Naive B cell (primary cell): ENCODE results near the gene PRR27. TPM values are rescaled to one million over a fixed set of nuclear protein-coding genes. Genes with fewer than 3 reads are reported as not detected.
"Not testable (repeated sequence)": the region's sequence is repeated elsewhere in the genome, so short reads cannot be mapped to it uniquely, and the experiment has no call there.

Experiments
- ATAC-seq, 2 donors: fragments of 150-1000 bp; cut with Tn5 transposase; 2 replicates each; pipeline ENCODE4 v1.10.0; 2021; ENCODE audit warnings: low read depth in 2 of 2, mild to moderate bottlenecking in 2 of 2, moderate library complexity in 2 of 2
- DNase-seq: peaks from one replicate; pipeline ENCODE4 v3.0.0; 2022
- H3K27ac Mint-ChIP-seq, 6 donors: one replicate each; pipeline ENCODE4 v1.8.0; 2020 to 2022; ENCODE audit warnings: mild to moderate bottlenecking in 6 of 6, mixed read lengths in 6 of 6, moderate library complexity in 5 of 6, inconsistent platforms in 2 of 6
- H3K27me3 Mint-ChIP-seq, 3 donors: one replicate each; pipeline ENCODE4 v1.8.0; 2021 to 2022; ENCODE audit warnings: mixed read lengths in 3 of 3, mild to moderate bottlenecking in 1 of 3
- H3K36me3 Mint-ChIP-seq, 2 donors: one replicate each; pipeline ENCODE4 v1.8.0; 2020 to 2022; ENCODE audit warnings: mixed read lengths in 2 of 2, inconsistent platforms in 1 of 2, mild to moderate bottlenecking in 1 of 2
- H3K4me1 Mint-ChIP-seq, 3 donors: one replicate each; pipeline ENCODE4 v1.8.0; 2020 to 2022; ENCODE audit warnings: mixed read lengths in 3 of 3, inconsistent platforms in 1 of 3, mild to moderate bottlenecking in 1 of 3, moderate library complexity in 1 of 3
- H3K4me3 Mint-ChIP-seq, 8 donors: one replicate each; pipeline ENCODE4 v1.8.0; 2020 to 2022; ENCODE audit warnings: mild to moderate bottlenecking in 8 of 8, mixed read lengths in 8 of 8, moderate library complexity in 8 of 8, inconsistent platforms in 2 of 8
- H3K9me3 Mint-ChIP-seq, 7 donors: one replicate each; pipeline ENCODE4 v1.8.0; 2020 to 2022; ENCODE audit warnings: mixed read lengths in 7 of 7, mild to moderate bottlenecking in 5 of 7, inconsistent platforms in 2 of 7, moderate library complexity in 1 of 7
- polyA plus RNA-seq, 6 donors: library from polyadenylated mRNA; unstranded; fragments of 300-500 nt; fragmentation: Illumina TruSeq; gene quantifications; one replicate each; pipeline ENCODE4 v1.2.3, GENCODE V29; 2021; ENCODE audit warnings: low read depth in 6 of 6

Gene PRR27
- polyA plus RNA-seq, 6 donors from 2014 or later, result not detected

DNA sequence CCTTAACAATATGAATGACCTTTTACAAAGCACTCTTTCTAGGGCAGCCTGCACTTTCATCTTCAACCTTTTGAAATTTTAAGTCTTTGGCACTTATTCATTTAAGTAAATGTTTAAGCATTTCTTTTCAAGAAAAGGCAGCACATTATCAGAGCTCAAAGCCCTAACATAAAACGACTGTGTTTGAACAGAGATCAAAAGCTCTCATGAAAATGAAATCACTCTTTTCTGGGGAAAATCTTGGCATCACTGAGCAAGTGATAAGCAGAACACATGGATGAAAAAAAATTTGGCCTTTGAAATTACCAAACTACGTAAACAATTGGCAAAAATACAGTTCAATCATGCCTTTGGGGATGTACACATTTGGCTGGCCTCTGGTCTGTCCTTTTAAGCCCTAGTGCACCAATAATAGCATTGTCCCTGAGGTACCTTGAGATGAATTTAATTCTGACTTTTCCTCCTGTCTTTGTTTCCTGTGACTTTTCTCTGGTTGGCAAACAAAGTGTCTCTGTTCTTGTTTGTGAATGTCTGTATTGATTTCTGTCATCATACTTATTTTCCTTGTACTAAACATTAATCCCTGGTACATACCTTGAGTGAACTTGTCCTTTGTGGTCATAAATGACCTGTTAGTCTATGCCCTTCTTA is 28.6 kb downstream of the PRR27 start:
- no peaks in the 10 kb centered on the region for H3K4me1 Mint-ChIP-seq
- H3K9me3 Mint-ChIP-seq, result peaks cover 0 to 4% (median 0%) of the 10 kb centered on the region in 7 donors
- H3K27ac Mint-ChIP-seq, result no peak overlapping the region
- H3K4me3 Mint-ChIP-seq, result no peak overlapping the region
- no peak for ATAC-seq
- no peaks in the 10 kb centered on the region for H3K36me3 Mint-ChIP-seq
- DNase-seq, result no peak
- H3K27me3 Mint-ChIP-seq, result no peaks in the 10 kb centered on the region

DNA sequence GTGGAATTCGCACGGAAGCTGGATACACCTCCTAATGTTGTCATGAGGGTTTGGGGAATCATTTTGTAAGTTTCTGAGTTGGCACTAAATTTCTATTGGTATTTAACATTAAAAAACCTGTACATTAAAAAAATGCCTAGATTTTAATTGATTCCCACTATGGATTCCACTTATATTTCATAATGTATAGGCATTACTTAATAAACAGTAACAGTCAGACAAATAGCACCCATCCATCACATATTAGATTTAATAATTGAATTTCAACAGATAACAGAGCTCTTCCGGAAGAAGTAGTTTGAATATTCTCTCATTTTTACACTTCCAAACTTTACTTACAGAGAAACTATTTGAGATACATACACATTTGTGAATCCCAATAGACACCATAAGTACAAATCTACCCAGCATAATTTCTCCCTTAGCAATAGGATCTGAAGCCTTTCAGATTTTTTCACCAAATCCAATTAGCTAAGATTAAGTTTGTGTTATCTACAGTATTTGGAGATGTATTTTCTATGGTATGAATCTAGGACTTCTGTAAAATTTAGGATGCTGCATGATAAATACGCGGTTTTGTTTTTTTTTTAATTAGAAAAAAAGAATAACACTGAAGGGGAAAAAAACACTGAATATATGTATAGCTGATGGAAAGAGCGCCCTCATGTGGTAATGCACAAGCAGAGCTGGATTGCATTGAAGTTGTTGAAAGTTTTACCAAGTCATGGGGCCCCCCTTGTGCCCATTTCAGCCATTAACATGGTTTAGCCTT is 29.3 kb downstream of the PRR27 start:
- DNase-seq (no peak), ATAC-seq (no peak)
- Mint-ChIP-seq H3K9me3 (peaks cover 0 to 4% (median 0%) of the 10 kb centered on the region in 7 donors), H3K4me3 (no peak overlapping the region), H3K36me3 (no peaks in the 10 kb centered on the region), H3K4me1 (no peaks in the 10 kb centered on the region), H3K27ac (no peak overlapping the region), H3K27me3 (no peaks in the 10 kb centered on the region)

DNA sequence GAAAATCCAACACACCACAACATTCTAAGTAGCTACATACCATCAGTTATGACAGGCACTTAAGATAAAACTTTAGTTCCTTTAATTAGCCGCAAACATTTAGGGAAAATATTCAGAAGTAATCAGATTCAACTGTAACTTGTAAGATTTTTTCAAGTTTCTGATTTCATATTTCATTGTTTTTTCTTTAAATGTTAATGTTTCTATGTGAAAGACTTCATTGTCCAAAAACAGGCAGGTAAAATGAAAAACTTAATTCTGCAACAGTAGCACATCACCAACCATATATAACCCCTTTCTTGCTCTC is 29.9 kb downstream of the PRR27 start:
- Mint-ChIP-seq H3K4me1 (no peaks in the 10 kb centered on the region), H3K9me3 (peaks cover 0 to 4% (median 0%) of the 10 kb centered on the region in 7 donors), H3K27me3 (no peaks in the 10 kb centered on the region), H3K4me3 (no peak overlapping the region), H3K36me3 (no peaks in the 10 kb centered on the region), H3K27ac (no peak overlapping the region)
- ATAC-seq (no peak), DNase-seq (no peak)

GRCh38 chr4:70187216-70187615 is 33.2 kb downstream of the PRR27 start:
- Mint-ChIP-seq H3K4me3 (no peak overlapping the region), H3K36me3 (no peaks in the 10 kb centered on the region), H3K27ac (no peak overlapping the region), H3K27me3 (no peaks in the 10 kb centered on the region), H3K9me3 (peaks cover 0 to 2% (median 0%) of the 10 kb centered on the region in 7 donors), H3K4me1 (no peaks in the 10 kb centered on the region)
- ATAC-seq (no peak), DNase-seq (no peak)

DNA sequence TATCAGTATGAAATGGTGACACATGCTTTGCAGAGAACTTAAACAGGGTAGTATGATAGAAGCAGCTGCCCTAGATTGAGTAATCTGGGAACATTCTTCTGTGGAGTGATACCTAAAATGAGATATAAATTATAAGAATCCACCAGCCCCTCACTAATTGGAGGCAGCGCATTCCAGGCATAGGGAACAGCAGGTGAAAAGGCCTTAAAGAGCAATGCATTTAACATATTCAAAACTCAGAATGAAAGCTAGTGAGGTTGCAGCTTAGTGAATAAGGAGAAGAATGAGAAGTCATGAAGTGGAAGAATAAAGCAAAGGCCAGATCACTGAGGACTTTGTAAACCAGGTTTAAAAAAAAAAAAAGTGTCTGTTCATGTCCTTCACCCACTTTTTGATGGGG is 36.5 kb downstream of the PRR27 start:
- no peaks in the 10 kb centered on the region for H3K4me1 Mint-ChIP-seq
- no peak for ATAC-seq

GRCh38 chr4:70191647-70192046 is 37.6 kb downstream of the PRR27 start:
- H3K4me1 Mint-ChIP-seq, result no peaks in the 10 kb centered on the region
- H3K27ac Mint-ChIP-seq, result no peak overlapping the region
- no peak for DNase-seq
- no peak overlapping the region for H3K4me3 Mint-ChIP-seq
- H3K9me3 Mint-ChIP-seq, result peaks cover 0 to 2% (median 0%) of the 10 kb centered on the region in 7 donors
- no peaks in the 10 kb centered on the region for H3K36me3 Mint-ChIP-seq
- no peaks in the 10 kb centered on the region for H3K27me3 Mint-ChIP-seq
- ATAC-seq, result no peak

More for the DNA sequence above, 36.5 kb downstream of the PRR27 start:
- H3K36me3 Mint-ChIP-seq, result no peaks in the 10 kb centered on the region
- no peak overlapping the region for H3K4me3 Mint-ChIP-seq
- H3K27me3 Mint-ChIP-seq, result no peaks in the 10 kb centered on the region
- DNase-seq, result no peak
- no peak overlapping the region for H3K27ac Mint-ChIP-seq
- peaks cover 0 to 2% (median 0%) of the 10 kb centered on the region in 7 donors for H3K9me3 Mint-ChIP-seq

GRCh38 chr4:70192895-70193294 is 38.9 kb downstream of the PRR27 start:
- H3K4me3 Mint-ChIP-seq, result peak overlapping the region in 1 of 8 donors; percentile 3
- DNase-seq (no peak), ATAC-seq (no peak)
- no peaks in the 10 kb centered on the region for H3K27me3 Mint-ChIP-seq
- no peaks in the 10 kb centered on the region for H3K36me3 Mint-ChIP-seq
- H3K27ac Mint-ChIP-seq, result no peak overlapping the region
- H3K4me1 Mint-ChIP-seq, result no peaks in the 10 kb centered on the region
- peaks cover 0 to 2% (median 0%) of the 10 kb centered on the region in 7 donors for H3K9me3 Mint-ChIP-seq

DNA sequence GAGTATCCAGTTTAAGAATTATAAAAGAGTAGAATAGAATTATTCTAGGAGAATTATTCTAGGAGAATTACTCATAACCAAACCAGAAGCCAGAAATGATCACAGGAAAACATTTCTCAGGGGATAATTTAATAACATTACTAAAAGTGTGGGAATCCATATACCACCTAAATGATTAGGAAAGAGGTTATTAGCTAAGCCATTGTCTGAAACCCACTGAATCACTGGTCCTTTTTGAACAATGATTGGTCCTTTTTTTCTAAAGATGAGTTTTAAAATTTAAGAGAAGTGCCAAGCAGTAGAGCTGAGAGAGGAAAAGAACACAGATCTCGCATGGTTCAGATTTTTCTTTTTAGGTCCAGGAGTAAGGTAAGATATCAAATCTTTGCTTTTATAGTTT is 41.4 kb downstream of the PRR27 start, which contains the start of gene ODAM:
Gene ODAM, plus strand, starts transcription at position 301 of the 400 bp plus-strand sequence. CDS start 819 bp downstream, outside the sequence.
- ATAC-seq, result no peak
- H3K4me3 Mint-ChIP-seq, result no peak within 1 kb of the TSS
- H3K27ac Mint-ChIP-seq, result no peak within 1 kb of the TSS
- H3K4me1 Mint-ChIP-seq, result no peaks in the 10 kb centered on the region
- no peak for DNase-seq
- no peaks in the 10 kb centered on the region for H3K27me3 Mint-ChIP-seq
- H3K36me3 Mint-ChIP-seq, result no peaks in the 10 kb centered on the region
- H3K9me3 Mint-ChIP-seq, result peaks cover 0 to 1% (median 0%) of the 10 kb centered on the region in 7 donors

DNA sequence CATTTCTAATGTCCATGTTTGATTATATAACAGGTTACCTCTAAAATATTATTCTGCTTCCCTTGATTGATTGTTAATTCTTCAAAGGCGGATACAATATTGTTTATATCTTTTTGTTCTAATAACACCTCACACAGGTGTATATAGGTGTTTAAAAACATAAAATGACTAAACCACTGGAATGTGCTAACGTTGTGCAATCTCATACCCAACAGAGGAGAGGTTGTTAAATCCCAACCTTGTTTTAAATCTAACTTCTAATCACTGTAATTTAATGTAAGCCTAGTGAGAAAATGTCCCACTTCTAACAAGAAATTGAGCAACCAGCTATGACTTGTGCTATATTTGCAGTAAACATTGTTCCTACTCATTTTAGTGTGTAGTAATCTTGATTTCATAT is 42.8 kb downstream of the PRR27 start:
- peaks cover 0 to 1% (median 0%) of the 10 kb centered on the region in 7 donors for H3K9me3 Mint-ChIP-seq
- DNase-seq (no peak), ATAC-seq (no peak)
- H3K27ac Mint-ChIP-seq, result no peak overlapping the region
- no peaks in the 10 kb centered on the region for H3K4me1 Mint-ChIP-seq
- H3K27me3 Mint-ChIP-seq, result no peaks in the 10 kb centered on the region
- H3K36me3 Mint-ChIP-seq, result no peaks in the 10 kb centered on the region
- H3K4me3 Mint-ChIP-seq, result no peak overlapping the region

DNA sequence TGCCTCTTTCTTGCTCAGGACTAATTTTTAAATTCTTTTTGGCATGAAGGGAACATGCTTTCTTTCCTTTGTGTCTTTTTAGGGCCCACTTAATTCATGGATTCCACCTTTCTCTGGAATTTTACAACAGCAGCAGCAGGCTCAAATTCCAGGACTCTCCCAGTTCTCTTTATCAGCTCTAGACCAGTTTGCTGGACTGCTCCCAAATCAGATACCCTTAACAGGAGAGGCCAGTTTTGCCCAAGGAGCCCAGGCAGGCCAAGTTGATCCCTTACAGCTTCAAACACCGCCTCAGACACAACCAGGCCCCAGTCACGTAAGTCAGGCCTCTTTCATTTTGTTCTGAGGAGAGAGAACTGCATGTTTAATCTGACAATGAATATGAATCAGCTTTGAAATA is 43.8 kb downstream of the PRR27 start:
- ATAC-seq (no peak), DNase-seq (no peak)
- H3K27me3 Mint-ChIP-seq, result no peaks in the 10 kb centered on the region
- H3K9me3 Mint-ChIP-seq, result peaks cover 0 to 1% (median 0%) of the 10 kb centered on the region in 7 donors
- no peak overlapping the region for H3K4me3 Mint-ChIP-seq
- no peaks in the 10 kb centered on the region for H3K4me1 Mint-ChIP-seq
- no peak overlapping the region for H3K27ac Mint-ChIP-seq
- no peaks in the 10 kb centered on the region for H3K36me3 Mint-ChIP-seq

- Mint-ChIP-seq H3K4me3 (no peak overlapping the region), H3K9me3 (peaks cover 0 to 5% (median 0%) of the 10 kb centered on the region in 7 donors), H3K4me1 (no peaks in the 10 kb centered on the region), H3K27me3 (no peaks in the 10 kb centered on the region), H3K36me3 (no peaks in the 10 kb centered on the region), H3K27ac (no peak overlapping the region)
- no peak for DNase-seq
- ATAC-seq, result no peak
These were observed 49.6 kb downstream of the PRR27 start for GRCh38 chr4:70203601-70204000.

- not testable (repeated sequence) for H3K27ac Mint-ChIP-seq, H3K27me3 Mint-ChIP-seq, DNase-seq, H3K4me3 Mint-ChIP-seq, H3K36me3 Mint-ChIP-seq, ATAC-seq, H3K4me1 Mint-ChIP-seq
- H3K9me3 Mint-ChIP-seq, result peaks cover 0 to 14% (median 9%) of the 10 kb centered on the region in 7 donors
These were observed 58.7 kb downstream of the PRR27 start for GRCh38 chr4:70212752-70213151.
